HepG2 (cell line): ENCODE results near the gene KIF3C. TPM values are rescaled to one million over a fixed set of nuclear protein-coding genes. Genes with fewer than 3 reads are reported as not detected.

Source experiments
- ATF3 ChIP-seq: sonication (generic); formaldehyde crosslinking; IDR thresholded peaks from 2 replicates; pipeline ENCODE4 v1.4.0; 2020; ENCODE audit warnings: missing genetic modification reagents
- CENPBD1 ChIP-seq: sonication (generic); formaldehyde crosslinking; IDR thresholded peaks from 2 replicates; pipeline ENCODE4 v1.8.0; 2022; ENCODE audit warnings: missing genetic modification reagents, low read depth, mild to moderate bottlenecking, borderline replicate concordance
- CSRNP2 ChIP-seq: sonication (generic); formaldehyde crosslinking; conservative IDR thresholded peaks from 2 replicates; pipeline ENCODE4 v1.8.0; 2022; ENCODE audit warnings: low read depth, missing genetic modification reagents
- LRRFIP1 ChIP-seq: sonication (generic); formaldehyde crosslinking; conservative IDR thresholded peaks from 2 replicates; pipeline ENCODE4 v1.4.0; 2020; ENCODE audit warnings: missing genetic modification reagents
- MIXL1 ChIP-seq: IDR thresholded peaks from 2 replicates; pipeline ENCODE4 v1.6.1; 2016
- PRDM15 ChIP-seq: sonication (generic); formaldehyde crosslinking; IDR thresholded peaks from 2 replicates; pipeline ENCODE4 v1.4.0; 2020; ENCODE audit warnings: missing genetic modification reagents
- STAT5B ChIP-seq: sonication (generic); formaldehyde crosslinking; IDR thresholded peaks from 2 replicates; pipeline ENCODE4 v1.4.0; 2020; ENCODE audit warnings: missing genetic modification reagents
- TMF1 ChIP-seq: sonication (generic); formaldehyde crosslinking; IDR thresholded peaks from 2 replicates; pipeline ENCODE4 v1.8.1; 2022; ENCODE audit warnings: low read depth, missing genetic modification reagents
- ZMYM2 ChIP-seq: sonication (generic); formaldehyde crosslinking; IDR thresholded peaks from 2 replicates; pipeline ENCODE4 v1.8.0; 2022; ENCODE audit warnings: mild to moderate bottlenecking, missing genetic modification reagents
- ZNF17 ChIP-seq: sonication (generic); formaldehyde crosslinking; IDR thresholded peaks from 2 replicates; pipeline ENCODE4 v1.5.0; 2020; ENCODE audit warnings: mild to moderate bottlenecking, missing genetic modification reagents
- ZNF44 ChIP-seq: sonication (generic); formaldehyde crosslinking; IDR thresholded peaks from 2 replicates; pipeline ENCODE4 v1.5.1; 2020; ENCODE audit warnings: mild to moderate bottlenecking, missing genetic modification reagents
- ZNF441 ChIP-seq: sonication (generic); formaldehyde crosslinking; IDR thresholded peaks from 2 replicates; pipeline ENCODE4 v1.7.0; 2021; ENCODE audit warnings: missing genetic modification reagents, borderline replicate concordance
- ZNF549 ChIP-seq: sonication (generic); formaldehyde crosslinking; IDR thresholded peaks from 2 replicates; pipeline ENCODE4 v1.5.0; 2020; ENCODE audit warnings: missing genetic modification reagents
- ZNF556 ChIP-seq: sonication (generic); formaldehyde crosslinking; IDR thresholded peaks from 2 replicates; pipeline ENCODE4 v1.4.0; 2020; ENCODE audit warnings: mild to moderate bottlenecking, missing genetic modification reagents, borderline replicate concordance
- ZNF570 ChIP-seq: sonication (generic); formaldehyde crosslinking; IDR thresholded peaks from 2 replicates; pipeline ENCODE4 v1.4.0; 2020; ENCODE audit warnings: mild to moderate bottlenecking, missing genetic modification reagents, borderline replicate concordance
- ZNF687 ChIP-seq: sonication (generic); formaldehyde crosslinking; IDR thresholded peaks from 2 replicates; pipeline ENCODE4 v1.5.1; 2020; ENCODE audit warnings: mild to moderate bottlenecking, missing genetic modification reagents, moderate library complexity
- ZSCAN30 ChIP-seq: sonication (generic); formaldehyde crosslinking; IDR thresholded peaks from 2 replicates; pipeline ENCODE4 v1.5.0; 2020; ENCODE audit warnings: mild to moderate bottlenecking, missing genetic modification reagents
- polyA plus RNA-seq, 8 experiments: library from polyadenylated mRNA; depleted of rRNA in 3 of 8; stranded (reverse) in 7 of 8; unstranded in 1 of 8; fragments of >200 nt; fragmentation: Illumina TruSeq in 4 of 8; extraction: Trizol in 4 of 8; gene quantifications; 2 replicates each; pipeline versions ENCODE4 v1.2.1 to v1.2.3, GENCODE V29; 2011 to 2016; ENCODE audit warnings: low read depth in 4 of 8, missing spikeins in 1 of 8, mixed read lengths in 1 of 8; ENCODE audit not compliant: insufficient read depth in 1 of 8
- total RNA-seq, 5 experiments: library from RNA; depleted of rRNA; stranded (reverse); fragments of >200 nt; fragmentation: Illumina TruSeq; extraction: Trizol; gene quantifications; 2 replicates each; pipeline ENCODE4 v1.2.3, GENCODE V29; 2016; ENCODE audit warnings: low read depth in 1 of 5

KIF3C gene
- total and polyA plus RNA-seq, 2 of the 13 experiments (the other 11 are each of a cell fraction or from before 2014, with no cell fraction given): 3.6 to 4.9 TPM

GRCh38 chr2:25954199-25954752 is 28.0 kb downstream of the KIF3C start (continued):
- TF ChIP-seq PRDM15 (CRISPR knock-in tag) (no peak), MIXL1 (CRISPR knock-in tag) (no peak), ZNF556 (CRISPR knock-in tag) (no peak), ZNF549 (CRISPR knock-in tag) (no peak), ZNF44 (CRISPR knock-in tag) (no peak), ZNF570 (CRISPR knock-in tag) (no peak), TMF1 (CRISPR knock-in tag) (no peak), ZMYM2 (CRISPR knock-in tag) (peak; percentile 66; the same call in 1 of the 2 replicates), ZNF687 (peak; percentile 77), ATF3 (CRISPR knock-in tag) (no peak), ZSCAN30 (CRISPR knock-in tag) (no peak), CSRNP2 (CRISPR knock-in tag) (no peak), STAT5B (CRISPR knock-in tag) (no peak), ZNF17 (CRISPR knock-in tag) (no peak), LRRFIP1 (CRISPR knock-in tag) (no peak), ZNF441 (CRISPR knock-in tag) (no peak), CENPBD1 (CRISPR knock-in tag) (no peak)
